ENCODE results near the gene UNC13D.

DNA sequence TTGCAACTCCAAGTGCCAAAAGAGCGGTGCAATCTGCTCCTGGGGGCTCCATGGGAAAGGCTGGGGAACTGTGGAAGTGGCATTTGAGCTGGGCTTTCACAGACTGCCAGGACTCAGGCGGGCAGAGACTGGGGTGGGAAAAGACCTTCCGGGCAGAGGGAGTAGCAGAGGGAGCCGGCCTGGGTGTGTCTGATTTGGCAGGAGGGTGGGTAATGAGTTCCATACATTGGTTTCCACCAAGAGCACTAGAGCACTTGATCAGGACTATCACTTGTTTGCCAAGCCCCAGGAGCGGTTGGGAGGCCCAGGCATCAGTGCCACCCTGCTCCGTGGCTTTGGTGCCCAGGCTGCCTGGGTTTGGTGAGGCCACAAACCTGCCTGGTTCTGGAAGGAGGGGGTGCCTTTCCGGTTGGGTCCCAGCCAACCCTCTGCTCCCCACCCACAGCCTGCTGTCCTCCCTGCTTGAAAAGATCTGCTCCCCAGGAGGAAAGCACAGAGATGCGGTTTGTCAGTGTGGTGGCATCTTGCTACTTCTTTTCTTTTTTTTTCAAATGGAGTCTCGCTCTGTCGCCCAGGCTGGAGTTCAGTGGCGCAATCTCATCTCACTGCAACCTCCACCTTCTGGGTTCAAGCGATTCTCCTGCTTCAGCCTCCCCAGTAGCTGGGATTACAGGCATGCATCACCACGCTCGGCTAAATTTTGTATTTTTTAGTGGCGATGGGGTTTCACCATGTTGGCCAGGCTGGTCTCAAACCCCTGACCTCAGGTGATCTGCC lies 37.7 kb upstream of the UNC13D start:
- TF ChIP-seq POLR2AphosphoS5 (IDR thresholded peaks at IDR 0.05): no peak
- TF ChIP-seq CTCF (IDR thresholded peaks at IDR 0.05): no peak

All from sigmoid colon (tissue), 4 donors.